WTC11 (cell line): ENCODE results near the gene SRGAP1.

ENCODE experiments used
- CBFB ChIP-seq: sonication (generic); formaldehyde crosslinking; IDR thresholded peaks from 2 replicates; pipeline ENCODE4 v1.8.1; 2022; ENCODE audit warnings: mild to moderate bottlenecking, low read depth, missing genetic modification reagents
- CREB1 ChIP-seq: sonication (generic); formaldehyde crosslinking; IDR thresholded peaks from 2 replicates; pipeline ENCODE4 v1.8.0; 2023; ENCODE audit warnings: mild to moderate bottlenecking, missing genetic modification reagents
- FOXK1 ChIP-seq: sonication (generic); formaldehyde crosslinking; IDR thresholded peaks from 2 replicates; pipeline ENCODE4 v1.8.0; 2022; ENCODE audit warnings: mild to moderate bottlenecking, moderate library complexity, missing genetic modification reagents
- NFYB ChIP-seq: sonication (generic); formaldehyde crosslinking; conservative IDR thresholded peaks from 2 replicates; pipeline ENCODE4 v1.8.0; 2022; ENCODE audit warnings: low read depth, missing genetic modification reagents
- SP1 ChIP-seq: sonication (generic); formaldehyde crosslinking; conservative IDR thresholded peaks from 2 replicates; pipeline ENCODE4 v1.8.1; 2022; ENCODE audit warnings: missing genetic modification reagents
- TF ChIP-seq, protein P1 (sequence below): fragments of 200-600 bp; IDR thresholded peaks from 2 replicates; pipeline ENCODE4 v1.8.0; 2022; ENCODE audit warnings: antibody characterized with exemption
- TF ChIP-seq, protein P2 (sequence below): sonication (generic); formaldehyde crosslinking; IDR thresholded peaks from 2 replicates; pipeline ENCODE4 v1.8.0; 2022; ENCODE audit warnings: mild to moderate bottlenecking, missing genetic modification reagents
- TF ChIP-seq, protein P3 (sequence below): sonication (generic); formaldehyde crosslinking; IDR thresholded peaks from 2 replicates; pipeline ENCODE4 v1.8.0; 2022; ENCODE audit warnings: mild to moderate bottlenecking, missing genetic modification reagents
- TF ChIP-seq, protein P4 (sequence below): sonication (generic); formaldehyde crosslinking; IDR thresholded peaks from 2 replicates; pipeline ENCODE4 v1.8.1; 2022; ENCODE audit warnings: low read depth, mild to moderate bottlenecking, moderate library complexity, missing genetic modification reagents, borderline replicate concordance
- TF ChIP-seq, protein P5 (sequence below): fragments of 250-450 bp; sonication (Bioruptor Pico); IDR thresholded peaks from 2 replicates; pipeline ENCODE4 v1.9.0; 2021; ENCODE audit warnings: mild to moderate bottlenecking
- TF ChIP-seq, protein P6 (sequence below): sonication (generic); formaldehyde crosslinking; conservative IDR thresholded peaks from 2 replicates; pipeline ENCODE4 v1.8.1; 2022; ENCODE audit warnings: mild to moderate bottlenecking, missing genetic modification reagents
- TF ChIP-seq, protein P7 (sequence below): sonication (generic); formaldehyde crosslinking; IDR thresholded peaks from 2 replicates; pipeline ENCODE4 v1.8.1; 2023; ENCODE audit warnings: mild to moderate bottlenecking, missing genetic modification reagents, moderate library complexity

DNA sequence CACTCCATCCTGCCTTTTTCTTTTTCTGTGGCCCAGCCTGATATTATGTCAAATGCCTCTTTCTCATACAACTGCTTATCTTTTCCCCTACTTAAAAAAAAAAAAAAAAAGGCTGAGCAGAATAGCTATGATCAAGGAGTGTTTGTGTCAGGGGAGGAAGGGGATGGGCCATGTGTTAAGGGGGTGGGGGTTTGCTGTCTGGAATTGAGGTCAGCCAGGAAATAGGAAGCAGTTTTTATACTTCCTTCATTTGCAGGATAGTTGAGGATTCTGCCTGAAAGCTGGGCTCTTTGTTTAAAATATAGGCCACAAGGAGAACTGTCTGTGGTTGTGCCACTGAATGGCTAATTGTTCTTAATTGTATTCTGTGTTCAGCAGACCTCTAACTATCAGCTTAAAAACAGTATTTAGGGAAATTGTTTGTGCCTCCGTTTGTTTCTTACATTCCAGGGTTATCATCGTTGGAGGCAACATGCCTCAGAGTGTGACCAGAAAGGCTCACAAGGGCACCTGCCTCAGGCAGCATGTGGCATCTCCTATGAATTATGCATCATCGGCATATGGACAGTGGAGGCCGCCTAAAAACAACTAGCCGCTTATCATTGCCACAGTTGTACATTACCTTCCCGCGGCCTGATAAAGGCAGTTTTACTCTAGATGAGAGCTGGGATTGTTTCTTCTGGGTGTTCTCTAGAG is 96.0 kb downstream of the SRGAP1 start:
- TF ChIP-seq, protein P1, sequence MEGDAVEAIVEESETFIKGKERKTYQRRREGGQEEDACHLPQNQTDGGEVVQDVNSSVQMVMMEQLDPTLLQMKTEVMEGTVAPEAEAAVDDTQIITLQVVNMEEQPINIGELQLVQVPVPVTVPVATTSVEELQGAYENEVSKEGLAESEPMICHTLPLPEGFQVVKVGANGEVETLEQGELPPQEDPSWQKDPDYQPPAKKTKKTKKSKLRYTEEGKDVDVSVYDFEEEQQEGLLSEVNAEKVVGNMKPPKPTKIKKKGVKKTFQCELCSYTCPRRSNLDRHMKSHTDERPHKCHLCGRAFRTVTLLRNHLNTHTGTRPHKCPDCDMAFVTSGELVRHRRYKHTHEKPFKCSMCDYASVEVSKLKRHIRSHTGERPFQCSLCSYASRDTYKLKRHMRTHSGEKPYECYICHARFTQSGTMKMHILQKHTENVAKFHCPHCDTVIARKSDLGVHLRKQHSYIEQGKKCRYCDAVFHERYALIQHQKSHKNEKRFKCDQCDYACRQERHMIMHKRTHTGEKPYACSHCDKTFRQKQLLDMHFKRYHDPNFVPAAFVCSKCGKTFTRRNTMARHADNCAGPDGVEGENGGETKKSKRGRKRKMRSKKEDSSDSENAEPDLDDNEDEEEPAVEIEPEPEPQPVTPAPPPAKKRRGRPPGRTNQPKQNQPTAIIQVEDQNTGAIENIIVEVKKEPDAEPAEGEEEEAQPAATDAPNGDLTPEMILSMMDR: no peak
- TF ChIP-seq, protein P2, sequence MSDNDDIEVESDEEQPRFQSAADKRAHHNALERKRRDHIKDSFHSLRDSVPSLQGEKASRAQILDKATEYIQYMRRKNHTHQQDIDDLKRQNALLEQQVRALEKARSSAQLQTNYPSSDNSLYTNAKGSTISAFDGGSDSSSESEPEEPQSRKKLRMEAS (CRISPR knock-in tag): no peak
- no peak for TF ChIP-seq CREB1 (CRISPR knock-in tag)
- TF ChIP-seq, protein P3, sequence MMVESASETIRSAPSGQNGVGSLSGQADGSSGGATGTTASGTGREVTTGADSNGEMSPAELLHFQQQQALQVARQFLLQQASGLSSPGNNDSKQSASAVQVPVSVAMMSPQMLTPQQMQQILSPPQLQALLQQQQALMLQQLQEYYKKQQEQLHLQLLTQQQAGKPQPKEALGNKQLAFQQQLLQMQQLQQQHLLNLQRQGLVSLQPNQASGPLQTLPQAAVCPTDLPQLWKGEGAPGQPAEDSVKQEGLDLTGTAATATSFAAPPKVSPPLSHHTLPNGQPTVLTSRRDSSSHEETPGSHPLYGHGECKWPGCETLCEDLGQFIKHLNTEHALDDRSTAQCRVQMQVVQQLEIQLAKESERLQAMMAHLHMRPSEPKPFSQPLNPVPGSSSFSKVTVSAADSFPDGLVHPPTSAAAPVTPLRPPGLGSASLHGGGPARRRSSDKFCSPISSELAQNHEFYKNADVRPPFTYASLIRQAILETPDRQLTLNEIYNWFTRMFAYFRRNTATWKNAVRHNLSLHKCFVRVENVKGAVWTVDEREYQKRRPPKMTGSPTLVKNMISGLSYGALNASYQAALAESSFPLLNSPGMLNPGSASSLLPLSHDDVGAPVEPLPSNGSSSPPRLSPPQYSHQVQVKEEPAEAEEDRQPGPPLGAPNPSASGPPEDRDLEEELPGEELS (CRISPR knock-in tag): no peak
- TF ChIP-seq, protein P4, sequence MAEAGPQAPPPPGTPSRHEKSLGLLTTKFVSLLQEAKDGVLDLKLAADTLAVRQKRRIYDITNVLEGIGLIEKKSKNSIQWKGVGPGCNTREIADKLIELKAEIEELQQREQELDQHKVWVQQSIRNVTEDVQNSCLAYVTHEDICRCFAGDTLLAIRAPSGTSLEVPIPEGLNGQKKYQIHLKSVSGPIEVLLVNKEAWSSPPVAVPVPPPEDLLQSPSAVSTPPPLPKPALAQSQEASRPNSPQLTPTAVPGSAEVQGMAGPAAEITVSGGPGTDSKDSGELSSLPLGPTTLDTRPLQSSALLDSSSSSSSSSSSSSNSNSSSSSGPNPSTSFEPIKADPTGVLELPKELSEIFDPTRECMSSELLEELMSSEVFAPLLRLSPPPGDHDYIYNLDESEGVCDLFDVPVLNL (CRISPR knock-in tag): no peak
- TF ChIP-seq, protein P5, sequence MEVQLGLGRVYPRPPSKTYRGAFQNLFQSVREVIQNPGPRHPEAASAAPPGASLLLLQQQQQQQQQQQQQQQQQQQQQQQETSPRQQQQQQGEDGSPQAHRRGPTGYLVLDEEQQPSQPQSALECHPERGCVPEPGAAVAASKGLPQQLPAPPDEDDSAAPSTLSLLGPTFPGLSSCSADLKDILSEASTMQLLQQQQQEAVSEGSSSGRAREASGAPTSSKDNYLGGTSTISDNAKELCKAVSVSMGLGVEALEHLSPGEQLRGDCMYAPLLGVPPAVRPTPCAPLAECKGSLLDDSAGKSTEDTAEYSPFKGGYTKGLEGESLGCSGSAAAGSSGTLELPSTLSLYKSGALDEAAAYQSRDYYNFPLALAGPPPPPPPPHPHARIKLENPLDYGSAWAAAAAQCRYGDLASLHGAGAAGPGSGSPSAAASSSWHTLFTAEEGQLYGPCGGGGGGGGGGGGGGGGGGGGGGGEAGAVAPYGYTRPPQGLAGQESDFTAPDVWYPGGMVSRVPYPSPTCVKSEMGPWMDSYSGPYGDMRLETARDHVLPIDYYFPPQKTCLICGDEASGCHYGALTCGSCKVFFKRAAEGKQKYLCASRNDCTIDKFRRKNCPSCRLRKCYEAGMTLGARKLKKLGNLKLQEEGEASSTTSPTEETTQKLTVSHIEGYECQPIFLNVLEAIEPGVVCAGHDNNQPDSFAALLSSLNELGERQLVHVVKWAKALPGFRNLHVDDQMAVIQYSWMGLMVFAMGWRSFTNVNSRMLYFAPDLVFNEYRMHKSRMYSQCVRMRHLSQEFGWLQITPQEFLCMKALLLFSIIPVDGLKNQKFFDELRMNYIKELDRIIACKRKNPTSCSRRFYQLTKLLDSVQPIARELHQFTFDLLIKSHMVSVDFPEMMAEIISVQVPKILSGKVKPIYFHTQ (CRISPR knock-in tag): no peak
- no peak for TF ChIP-seq CBFB
- TF ChIP-seq, protein P6, sequence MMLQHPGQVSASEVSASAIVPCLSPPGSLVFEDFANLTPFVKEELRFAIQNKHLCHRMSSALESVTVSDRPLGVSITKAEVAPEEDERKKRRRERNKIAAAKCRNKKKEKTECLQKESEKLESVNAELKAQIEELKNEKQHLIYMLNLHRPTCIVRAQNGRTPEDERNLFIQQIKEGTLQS: no peak
- no peak for TF ChIP-seq SP1 (CRISPR knock-in tag)
- TF ChIP-seq NFYB (CRISPR knock-in tag): no peak
- TF ChIP-seq, protein P7, sequence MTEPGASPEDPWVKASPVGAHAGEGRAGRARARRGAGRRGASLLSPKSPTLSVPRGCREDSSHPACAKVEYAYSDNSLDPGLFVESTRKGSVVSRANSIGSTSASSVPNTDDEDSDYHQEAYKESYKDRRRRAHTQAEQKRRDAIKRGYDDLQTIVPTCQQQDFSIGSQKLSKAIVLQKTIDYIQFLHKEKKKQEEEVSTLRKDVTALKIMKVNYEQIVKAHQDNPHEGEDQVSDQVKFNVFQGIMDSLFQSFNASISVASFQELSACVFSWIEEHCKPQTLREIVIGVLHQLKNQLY (CRISPR knock-in tag): no peak
- no peak for TF ChIP-seq FOXK1 (CRISPR knock-in tag)
